HEK293T (cell line): ENCODE results near the gene C1orf226.

Experiments
- CTCF ChIA-PET: fragments of 350-600 bp; formaldehyde crosslinking; extraction: SDS; loops from one replicate; lab custom pipeline; 2021; ENCODE audit warnings: antibody characterized with exemption, inconsistent platforms; lab: Yijun Ruan, JAX
- POLR2A ChIA-PET: fragments of 350-600 bp; formaldehyde crosslinking; extraction: SDS; loops from one replicate; lab custom pipeline; 2020; ENCODE audit warnings: antibody characterized with exemption, inconsistent platforms; lab: Yijun Ruan, JAX
- DNase-seq: peaks from one replicate; pipeline ENCODE4 v3.0.0; 2012; ENCODE audit warnings: mixed read lengths; ENCODE audit errors: extremely low spot score
- ARNT ChIP-seq: fragments of 450-650 bp; IDR thresholded peaks from 2 replicates; pipeline ENCODE4 v1.6.1; 2017; ENCODE audit warnings: mild to moderate bottlenecking
- BHLHE40 ChIP-seq: fragments of 450-650 bp; IDR thresholded peaks from 2 replicates; pipeline ENCODE4 v1.6.1; 2016; ENCODE audit warnings: mild to moderate bottlenecking, moderate library complexity, borderline replicate concordance
- CTBP1 ChIP-seq: fragments of 450-650 bp; IDR thresholded peaks from 2 replicates; pipeline ENCODE4 v1.6.1; 2016; ENCODE audit warnings: borderline replicate concordance
- ELF4 ChIP-seq: fragments of 450-650 bp; IDR thresholded peaks from 2 replicates; pipeline ENCODE4 v1.6.1; 2017; ENCODE audit warnings: antibody characterized with exemption
- FOXA1 ChIP-seq: fragments of 450-650 bp; IDR thresholded peaks from 2 replicates; pipeline ENCODE4 v1.6.1; 2016; ENCODE audit warnings: mild to moderate bottlenecking
- FOXK2 ChIP-seq: fragments of 450-650 bp; IDR thresholded peaks from 2 replicates; pipeline ENCODE4 v1.6.1; 2016; ENCODE audit warnings: mild to moderate bottlenecking
- FOXM1 ChIP-seq: fragments of 450-650 bp; IDR thresholded peaks from 2 replicates; pipeline ENCODE4 v1.6.1; 2017; ENCODE audit warnings: mild to moderate bottlenecking, borderline replicate concordance
- HDGF ChIP-seq: fragments of 450-650 bp; IDR thresholded peaks from 2 replicates; pipeline ENCODE4 v1.6.1; 2017; ENCODE audit warnings: antibody characterized with exemption, borderline replicate concordance
- L3MBTL2 ChIP-seq: fragments of 450-650 bp; conservative IDR thresholded peaks from 2 replicates; pipeline ENCODE4 v1.6.1; 2016; ENCODE audit warnings: mild to moderate bottlenecking
- LEF1 ChIP-seq: fragments of 450-650 bp; IDR thresholded peaks from 2 replicates; pipeline ENCODE4 v1.6.1; 2017; ENCODE audit warnings: mild to moderate bottlenecking, borderline replicate concordance
- NFRKB ChIP-seq: fragments of 450-650 bp; IDR thresholded peaks from 2 replicates; pipeline ENCODE4 v1.6.1; 2016; ENCODE audit warnings: mild to moderate bottlenecking, moderate library complexity
- SP1 ChIP-seq: fragments of 450-650 bp; IDR thresholded peaks from 2 replicates; pipeline ENCODE4 v1.6.1; 2017
- SUZ12 ChIP-seq: fragments of 450-650 bp; IDR thresholded peaks from 2 replicates; pipeline ENCODE4 v1.6.1; 2016; ENCODE audit warnings: mild to moderate bottlenecking
- TARDBP ChIP-seq: fragments of 450-650 bp; IDR thresholded peaks from 2 replicates; pipeline ENCODE4 v1.6.1; 2016
- ZNF384 ChIP-seq: fragments of 450-650 bp; IDR thresholded peaks from 2 replicates; pipeline ENCODE4 v1.6.1; 2016
- TF ChIP-seq, protein P1 (sequence below): fragments of 450-650 bp; IDR thresholded peaks from 2 replicates; pipeline ENCODE4 v1.6.1; 2016

The C1orf226 gene

DNA sequence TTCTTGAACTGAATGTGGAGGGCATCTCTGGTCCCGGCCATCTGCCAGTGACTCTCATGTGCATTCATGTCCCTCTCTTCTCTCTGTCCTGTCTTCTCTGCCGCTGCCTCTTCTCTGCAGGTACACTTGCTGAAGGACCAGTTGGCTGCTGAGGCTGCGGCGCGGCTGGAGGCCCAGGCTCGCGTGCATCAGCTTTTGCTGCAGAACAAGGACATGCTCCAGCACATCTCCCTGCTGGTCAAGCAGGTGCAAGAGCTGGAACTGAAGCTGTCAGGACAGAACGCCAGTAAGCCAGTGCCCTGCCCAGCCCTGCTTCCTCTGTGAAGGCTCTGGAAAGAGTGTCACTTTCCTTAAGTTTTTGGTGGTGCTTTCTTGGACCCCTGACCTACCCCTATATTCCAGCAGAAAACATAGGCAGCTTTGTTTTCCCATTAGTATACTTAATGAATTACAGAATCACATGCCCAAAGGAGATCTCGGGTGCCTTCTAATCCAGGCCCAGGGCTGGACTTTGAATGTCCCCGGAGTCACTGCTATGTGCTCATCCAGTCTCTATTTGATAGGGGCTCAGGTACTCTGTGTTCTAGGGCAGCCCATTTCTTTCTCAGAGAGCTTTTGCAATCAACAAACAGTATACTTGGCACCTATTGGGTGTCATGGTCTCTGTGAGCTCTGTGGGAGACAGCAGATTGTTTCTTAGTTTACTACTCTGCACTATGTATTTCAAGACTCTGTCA lies 16.1 kb upstream of the C1orf226 start:
- TF ChIP-seq FOXA1 (no peak), ELF4 (no peak), TARDBP (no peak), CTBP1 (no peak), LEF1 (no peak), ZNF384 (no peak), BHLHE40 (no peak), SUZ12 (no peak), FOXM1 (no peak), NFRKB (no peak), SP1 (no peak), L3MBTL2 (no peak), HDGF (no peak)
- CTCF ChIA-PET = interaction anchor here (1.0 to 2.3 kb wide), 2 partner anchors 8 to 27 kb away, joined by 4 to 8 read pairs; no protein-coding TSS in a partner anchor
- POLR2A ChIA-PET = no interaction called here
- DNase-seq = no peak

- POLR2A ChIA-PET = no interaction called here
- TF ChIP-seq ZNF384 = no peak
- TF ChIP-seq SUZ12 = no peak
- no peak for TF ChIP-seq FOXM1
- no peak for TF ChIP-seq ARNT
- no peak for TF ChIP-seq LEF1
- TF ChIP-seq FOXK2 = no peak
- no peak for TF ChIP-seq FOXA1
- TF ChIP-seq, protein P1, sequence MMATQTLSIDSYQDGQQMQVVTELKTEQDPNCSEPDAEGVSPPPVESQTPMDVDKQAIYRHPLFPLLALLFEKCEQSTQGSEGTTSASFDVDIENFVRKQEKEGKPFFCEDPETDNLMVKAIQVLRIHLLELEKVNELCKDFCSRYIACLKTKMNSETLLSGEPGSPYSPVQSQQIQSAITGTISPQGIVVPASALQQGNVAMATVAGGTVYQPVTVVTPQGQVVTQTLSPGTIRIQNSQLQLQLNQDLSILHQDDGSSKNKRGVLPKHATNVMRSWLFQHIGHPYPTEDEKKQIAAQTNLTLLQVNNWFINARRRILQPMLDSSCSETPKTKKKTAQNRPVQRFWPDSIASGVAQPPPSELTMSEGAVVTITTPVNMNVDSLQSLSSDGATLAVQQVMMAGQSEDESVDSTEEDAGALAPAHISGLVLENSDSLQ = no peak
- TF ChIP-seq ELF4 = no peak
- TF ChIP-seq SP1 = no peak
- TF ChIP-seq HDGF = no peak
- no peak for TF ChIP-seq TARDBP
- no peak for TF ChIP-seq NFRKB
- TF ChIP-seq L3MBTL2 = no peak
- no peak for TF ChIP-seq CTBP1
These were observed 15.4 kb upstream of the C1orf226 start for GRCh38 chr1:162366149-162366548.

GRCh38 chr1:162366671-162367070 lies 14.9 kb upstream of the C1orf226 start:
- TF ChIP-seq, protein P1 = no peak
- TF ChIP-seq SUZ12 (no peak), FOXA1 (no peak), SP1 (no peak), BHLHE40 (no peak), CTBP1 (no peak), L3MBTL2 (no peak), ZNF384 (no peak), ARNT (no peak), TARDBP (no peak), ELF4 (no peak), NFRKB (no peak), FOXM1 (no peak), FOXK2 (no peak), LEF1 (no peak), HDGF (no peak)
- ChIA-PET CTCF (interaction anchor here (1.0 to 2.3 kb wide), 2 partner anchors 9 to 25 kb away, joined by 4 to 8 read pairs; no protein-coding TSS in a partner anchor), POLR2A (no interaction called here)
- no peak for DNase-seq

More at GRCh38 chr1:162366149-162366548, 15.4 kb upstream of the C1orf226 start:
- CTCF ChIA-PET = interaction anchor here (1.0 to 2.3 kb wide), 2 partner anchors 9 to 26 kb away, joined by 4 to 8 read pairs; no protein-coding TSS in a partner anchor
- no peak for DNase-seq

GRCh38 chr1:162367073-162367472 lies 14.5 kb upstream of the C1orf226 start:
- TF ChIP-seq FOXK2 (no peak), FOXA1 (no peak), L3MBTL2 (no peak), HDGF (no peak), LEF1 (no peak), BHLHE40 (no peak), CTBP1 (no peak), ARNT (no peak), ZNF384 (no peak)
- no peak for DNase-seq
- ChIA-PET POLR2A (no interaction called here), CTCF (interaction anchor here (0.7 to 2.3 kb wide), 2 partner anchors 10 to 126 kb away, joined by 3 to 8 read pairs; no protein-coding TSS in a partner anchor)

DNA sequence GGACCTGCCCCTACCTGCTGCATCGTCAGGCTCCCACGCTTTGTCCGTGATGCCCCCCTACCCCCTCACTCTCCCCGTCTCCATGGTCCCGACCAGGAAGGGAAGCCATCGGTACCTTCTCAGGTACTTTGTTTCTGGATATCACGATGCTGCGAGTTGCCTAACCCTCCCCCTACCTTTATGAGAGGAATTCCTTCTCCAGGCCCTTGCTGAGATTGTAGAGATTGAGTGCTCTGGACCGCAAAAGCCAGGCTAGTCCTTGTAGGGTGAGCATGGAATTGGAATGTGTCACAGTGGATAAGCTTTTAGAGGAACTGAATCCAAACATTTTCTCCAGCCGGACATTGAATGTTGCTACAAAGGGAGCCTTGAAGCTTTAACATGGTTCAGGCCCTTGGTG lies 13.8 kb upstream of the C1orf226 start:
- TF ChIP-seq SUZ12 (no peak), BHLHE40 (no peak), ZNF384 (no peak), NFRKB (no peak), ARNT (no peak), CTBP1 (no peak), ELF4 (no peak), FOXM1 (no peak), HDGF (no peak), TARDBP (no peak), FOXA1 (no peak), LEF1 (no peak), FOXK2 (no peak), L3MBTL2 (no peak), SP1 (no peak)
- TF ChIP-seq, protein P1 = no peak
- CTCF ChIA-PET = interaction anchor here (0.7 to 2.3 kb wide), 2 partner anchors 10 to 127 kb away, joined by 3 to 8 read pairs; no protein-coding TSS in a partner anchor
- DNase-seq = no peak
- POLR2A ChIA-PET = no interaction called here

DNA sequence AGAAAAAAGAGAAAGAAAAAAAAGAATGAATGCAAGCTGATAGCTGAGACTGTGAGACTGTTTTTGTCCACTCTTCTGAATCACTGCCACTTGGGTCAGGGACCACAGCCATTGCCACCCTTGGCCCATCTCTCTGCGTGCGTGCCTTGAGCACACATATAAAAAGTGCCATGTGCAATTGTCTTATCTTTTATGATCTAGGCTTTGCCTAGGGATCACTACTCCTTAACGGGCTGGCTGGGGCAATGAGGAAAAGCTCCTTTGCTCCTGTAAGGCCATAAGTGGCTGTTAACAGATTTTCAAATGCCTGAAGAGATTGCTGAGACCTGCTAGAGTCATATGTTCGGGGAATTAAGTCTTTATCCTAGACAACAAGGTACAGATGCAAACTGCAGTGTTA lies 13.1 kb upstream of the C1orf226 start:
- TF ChIP-seq, protein P1 = no peak
- TF ChIP-seq CTBP1 (no peak), TARDBP (no peak), SUZ12 (no peak), L3MBTL2 (no peak), ELF4 (no peak), FOXM1 (no peak), FOXA1 (no peak), NFRKB (no peak), ZNF384 (no peak), FOXK2 (no peak)
- no peak for DNase-seq
- ChIA-PET CTCF (no interaction called here), POLR2A (no interaction called here)
